K562 (cell line): Measurements from ENCODE around the gene TNFRSF19. TPM values are rescaled to one million over a fixed set of nuclear protein-coding genes. Genes with fewer than 3 reads are reported as not detected.

Experiments
- ATAC-seq: fragments of 200-7000 bp; cut with Tn5 transposase; 3 replicates; pipeline ENCODE4 v1.9.1; 2020; ENCODE audit warnings: moderate library complexity
- BruUV-seq: library from RNA; stranded (reverse); fragments of 400-500 nt; replicated peaks from 2 replicates; lab custom pipeline; 2021; lab: Mats Ljungman, UMichigan
- CTCF ChIA-PET: fragments of 300-600 bp; formaldehyde crosslinking; extraction: SDS; loops from one replicate; lab custom pipeline; 2021; ENCODE audit warnings: low intra/inter-chr PET ratio; lab: Yijun Ruan, JAX
- POLR2A ChIA-PET: fragments of 300-600, 350-650 bp; sonication (Branson Sonifier 250); formaldehyde crosslinking; extraction: SDS; loops from one replicate; lab custom pipeline; 2021; ENCODE audit warnings: antibody characterized with exemption, inconsistent platforms; lab: Yijun Ruan, JAX
- DNase-seq, 4 experiments: peaks; one replicate each; pipeline versions ENCODE4 v3.0.0 to v3.0.0-alpha.2; 2011 to 2018; ENCODE audit warnings: low spot score in 3 of 4, mixed read lengths in 3 of 4; ENCODE audit errors: extremely low read depth in 1 of 4
- FAIRE-seq: peaks from 2 replicates; lab custom pipeline; 2011; peaks lifted over from hg19 to GRCh38; lab: Jason Lieb, UNC
- H2AFZ ChIP-seq: 2 replicates; pipeline ENCODE4 v1.6.0; 2011; ENCODE audit warnings: low read depth, low read length, control low read depth, inconsistent platforms
- H3K27ac ChIP-seq: fragments of 200-600 bp; 3 replicates; pipeline ENCODE4 v1.8.0; 2011; ENCODE audit warnings: low read depth, mild to moderate bottlenecking, control low read depth, inconsistent platforms, low read length, moderate library complexity, mixed read lengths; ENCODE audit errors: extremely low read depth
- H3K27me3 ChIP-seq, 2 experiments: fragments of 300-600 bp in 1 of 2; 2 replicates in 1 of 2; 3 replicates in 1 of 2; pipeline versions ENCODE4 v1.6.0 to v1.8.0; 2011; ENCODE audit warnings: inconsistent platforms in 2 of 2, low read length in 2 of 2, mild to moderate bottlenecking in 1 of 2, mixed read lengths in 1 of 2, moderate library complexity in 1 of 2; ENCODE audit not compliant: control insufficient read depth in 2 of 2, insufficient read depth in 2 of 2
- H3K36me3 ChIP-seq: fragments of 300-600 bp; 3 replicates; pipeline ENCODE4 v1.8.0; 2011; ENCODE audit warnings: mild to moderate bottlenecking, low read length, inconsistent platforms; ENCODE audit not compliant: control insufficient read depth, insufficient read depth
- H3K4me1 ChIP-seq, 2 experiments: fragments of 200-600 bp in 1 of 2; replicated peaks in 1 of 2; 2 replicates in 1 of 2; 3 replicates in 1 of 2; pipeline versions ENCODE4 v1.5.1 to v1.8.0; 2011; ENCODE audit warnings: inconsistent platforms in 2 of 2, low read length in 2 of 2, mild to moderate bottlenecking in 1 of 2, mixed read lengths in 1 of 2, moderate library complexity in 1 of 2; ENCODE audit not compliant: control insufficient read depth in 2 of 2, insufficient read depth in 2 of 2
- H3K4me2 ChIP-seq: 2 replicates; pipeline ENCODE4 v1.6.1; 2011; ENCODE audit warnings: low read length, control low read depth, inconsistent platforms, mixed read lengths; ENCODE audit not compliant: insufficient read depth
- H3K4me3 ChIP-seq: fragments of 200-600 bp; sonication (generic), shearing (Covaris generic); 2 replicates; pipeline ENCODE4 v1.5.1; 2016; ENCODE audit warnings: control low read depth, inconsistent platforms
- H3K79me2 ChIP-seq: fragments of 200-600 bp; 3 replicates; pipeline ENCODE4 v1.8.0; 2011; ENCODE audit warnings: low read length, inconsistent platforms; ENCODE audit not compliant: control insufficient read depth, insufficient read depth
- H3K9ac ChIP-seq, 2 experiments: 2 replicates each; pipeline versions ENCODE4 v1.6.0 to v1.6.1; 2011; ENCODE audit warnings: low read depth in 2 of 2, low read length in 2 of 2, control low read depth in 1 of 2, inconsistent platforms in 1 of 2, mild to moderate bottlenecking in 1 of 2, mixed read lengths in 1 of 2; ENCODE audit not compliant: insufficient read depth in 1 of 2
- H3K9me1 ChIP-seq: one replicate; pipeline ENCODE4 v1.6.0; 2011; ENCODE audit warnings: inconsistent platforms, mild to moderate bottlenecking, low read length, moderate library complexity; ENCODE audit not compliant: control insufficient read depth, insufficient read depth
- H3K9me3 ChIP-seq: replicated peaks from 2 replicates; pipeline ENCODE4 v1.5.1; 2011; ENCODE audit warnings: low read depth, low read length, inconsistent platforms; ENCODE audit not compliant: control insufficient read depth, insufficient read depth
- H4K20me1 ChIP-seq: replicated peaks from 2 replicates; pipeline ENCODE4 v1.6.1; 2011; ENCODE audit warnings: low read length, inconsistent platforms, mixed read lengths; ENCODE audit not compliant: control insufficient read depth, insufficient read depth
- ADNP ChIP-seq: fragments of 200-800 bp; sonication (Bioruptor generic); IDR thresholded peaks from 2 replicates; pipeline ENCODE4 v1.6.1; 2016; ENCODE audit warnings: missing genetic modification characterization, missing compliant biosample characterization
- GABPB2 ChIP-seq: fragments of 250-450 bp; sonication (Bioruptor Pico); conservative IDR thresholded peaks from 2 replicates; pipeline ENCODE4 v1.5.1; 2021; ENCODE audit warnings: mild to moderate bottlenecking
- HDAC3 ChIP-seq: fragments of 450-650 bp; IDR thresholded peaks from 2 replicates; pipeline ENCODE4 v1.6.1; 2018; ENCODE audit warnings: borderline replicate concordance, mild to moderate bottlenecking, moderate library complexity; ENCODE audit not compliant: partially characterized antibody
- HDGF ChIP-seq: fragments of 450-650 bp; IDR thresholded peaks from 2 replicates; pipeline ENCODE4 v1.6.1; 2016
- HNRNPLL ChIP-seq: fragments of 200-400 bp; formaldehyde crosslinking; IDR thresholded peaks from 2 replicates; pipeline ENCODE4 v1.6.1; 2017; ENCODE audit warnings: low read length, low read depth, mild to moderate bottlenecking; ENCODE audit not compliant: poor library complexity, severe bottlenecking
- KDM4B ChIP-seq, 2 experiments: fragments of 450-650 bp in 1 of 2; sonication (generic) in 1 of 2; IDR thresholded peaks; 2 replicates each; pipeline ENCODE4 v1.6.1; 2016 to 2017; ENCODE audit warnings: borderline replicate concordance in 2 of 2, antibody characterized with exemption in 1 of 2, low read depth in 1 of 2, mild to moderate bottlenecking in 1 of 2
- NR3C1 ChIP-seq: sonication (generic); formaldehyde crosslinking; IDR thresholded peaks from 2 replicates; pipeline ENCODE4 v1.8.1; 2022; ENCODE audit warnings: missing genetic modification reagents
- RB1 ChIP-seq: fragments of 450-650 bp; IDR thresholded peaks from 2 replicates; pipeline ENCODE4 v1.6.1; 2017; ENCODE audit warnings: low read depth, mild to moderate bottlenecking
- VEZF1 ChIP-seq: fragments of 200-800 bp; sonication (Bioruptor generic); IDR thresholded peaks from 2 replicates; pipeline ENCODE4 v1.6.1; 2017; ENCODE audit warnings: missing genetic modification characterization, missing compliant biosample characterization
- ZBTB11 ChIP-seq, 3 experiments: fragments of 200-800 bp in 1 of 3; fragments of 250-450 bp in 1 of 3; fragments of 450-650 bp in 1 of 3; sonication (Bioruptor Pico) in 1 of 3; sonication (Bioruptor generic) in 1 of 3; formaldehyde crosslinking in 1 of 3; IDR thresholded peaks; 2 replicates each; pipeline versions ENCODE4 v1.6.1 to v1.8.0; 2016 to 2022; ENCODE audit warnings: mild to moderate bottlenecking in 2 of 3, missing genetic modification characterization in 2 of 3, missing compliant biosample characterization in 1 of 3, moderate library complexity in 1 of 3
- ZNF77 ChIP-seq: fragments of 250-450 bp; sonication (Bioruptor Pico); IDR thresholded peaks from 2 replicates; pipeline ENCODE4 v1.5.0; 2020
- ZSCAN32 ChIP-seq: fragments of 450-650 bp; formaldehyde crosslinking; IDR thresholded peaks from 2 replicates; pipeline ENCODE4 v1.4.0; 2020; ENCODE audit warnings: mild to moderate bottlenecking, moderate library complexity
- WGBS: fragments of 100-300 bp; shearing (Covaris generic); methylation state at CpG from one replicate; pipeline ENCODE4 v1.1.6; 2016; ENCODE audit warnings: low coverage, mixed read lengths; ENCODE audit not compliant: insufficient coverage; ENCODE audit errors: missing lambda C conversion rate; 5-methylcytosine and 5-hydroxymethylcytosine counted together
- in situ Hi-C: fragments of 300-500 bp; cut with MboI; formaldehyde crosslinking; loops from 4 replicates; pipeline ENCODE4 v1.15.0; 2018; ENCODE audit warnings: inconsistent platforms, mixed read lengths
- intact Hi-C: fragments of 100-400 bp; cut with micrococcal nuclease; formaldehyde crosslinking; loops from 2 replicates; pipeline ENCODE4 v1.14.2; 2022
- polyA plus RNA-seq, 8 experiments: library from polyadenylated mRNA; depleted of rRNA in 4 of 8; stranded (reverse) in 5 of 8; unstranded in 3 of 8; fragments of >200 nt; fragmentation: Nextera tagmentation in 2 of 8; fragmentation: Illumina TruSeq in 1 of 8; extraction: Ambion mirVana in 2 of 8; extraction: Trizol in 1 of 8; gene quantifications; 2 replicates each; pipeline versions ENCODE4 v1.2.1 to v1.2.3, GENCODE V29; 2011 to 2014; ENCODE audit warnings: inconsistent platforms in 1 of 8, missing spikeins in 1 of 8
- total RNA-seq, 7 experiments: library from RNA; depleted of rRNA in 6 of 7; stranded (reverse); fragments of >200 nt in 6 of 7; fragmentation: Illumina TruSeq in 2 of 7; extraction: Trizol in 2 of 7; gene quantifications; 2 replicates each; pipeline versions ENCODE4 v1.2.1 to v1.2.3, GENCODE V29; 2011 to 2021; ENCODE audit warnings: low replicate concordance in 1 of 7
- TF ChIP-seq, protein P1 (sequence below), 2 experiments: fragments of 450-650 bp in 1 of 2; sonication (generic) in 1 of 2; formaldehyde crosslinking in 1 of 2; IDR thresholded peaks in 1 of 2; conservative IDR thresholded peaks in 1 of 2; 2 replicates each; pipeline versions ENCODE4 v1.6.1 to v1.8.1; 2016 to 2023; ENCODE audit warnings: mild to moderate bottlenecking in 2 of 2, moderate library complexity in 2 of 2, inconsistent platforms in 1 of 2, missing genetic modification reagents in 1 of 2
- TF ChIP-seq, protein P2 (sequence below): sonication (generic); formaldehyde crosslinking; IDR thresholded peaks from 2 replicates; pipeline ENCODE4 v1.8.1; 2023; ENCODE audit warnings: mild to moderate bottlenecking, missing genetic modification reagents

Gene TNFRSF19
- total and polyA plus RNA-seq, 9 of the 15 experiments (the other 6 are each of a cell fraction or from before 2014, with no cell fraction given): 0.01 to 0.07 TPM; not detected in 7

DNA sequence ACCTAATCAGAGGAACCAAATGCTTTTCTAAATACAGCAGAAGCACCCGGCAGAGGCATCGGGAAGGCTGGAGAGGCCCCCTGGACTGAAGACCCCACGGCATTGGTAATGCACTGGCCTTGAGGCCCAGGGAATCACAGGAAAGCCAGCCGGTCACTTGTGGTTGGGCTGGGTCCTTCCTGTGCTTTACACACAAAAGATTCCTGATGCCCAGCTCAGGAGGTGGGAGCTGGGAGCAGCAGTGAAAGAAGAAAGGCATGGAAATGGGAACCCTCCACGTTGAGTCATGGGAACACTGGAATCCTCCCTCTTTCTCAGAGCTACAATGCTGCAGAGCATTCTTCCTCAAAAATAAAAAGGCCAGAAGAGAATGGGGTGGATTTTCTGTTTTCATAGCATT is 126.4 kb downstream of the TNFRSF19 start:
- Histone ChIP-seq H3K79me2 (no peaks in the 10 kb centered on the region), H3K9me1 (no peaks in the 10 kb centered on the region), H3K27me3 (peaks cover 7 to 25% of the 10 kb centered on the region in 2 experiments; a peak in 4 of 5 replicates), H3K4me2 (no peak overlapping the region), H3K4me3 (no peak overlapping the region), H3K4me1 (peaks cover 0 to 9% of the 10 kb centered on the region in 2 experiments; a peak in 2 of 5 replicates), H3K27ac (no peak overlapping the region), H3K9ac (no peak overlapping the region), H2AFZ (no peak overlapping the region), H3K9me3 (no peaks in the 10 kb centered on the region), H4K20me1 (no peaks in the 10 kb centered on the region), H3K36me3 (no peaks in the 10 kb centered on the region)
- BruUV-seq: no TSS peak
- ChIA-PET CTCF (no interaction called here), POLR2A (no interaction called here)
- WGBS: 3% methylated on average over 5 of the region's 5 CpGs
- no peak for ATAC-seq
- intact Hi-C loops (no loop called here), in situ Hi-C loops (no loop called here)
- no peak for DNase-seq
- no peak for FAIRE-seq
- no peak for TF ChIP-seq VEZF1 (CRISPR knock-in tag)
- TF ChIP-seq HDGF: no peak
- no peak for TF ChIP-seq HNRNPLL
- no peak for TF ChIP-seq RB1
- TF ChIP-seq KDM4B (IDR thresholded peaks at IDR 0.05; ENCODE audit: borderline replicate concordance in 2 of 2, low read depth in 1 of 2): no peak
- no peak for TF ChIP-seq GABPB2 (CRISPR knock-in tag)
- TF ChIP-seq NR3C1 (CRISPR knock-in tag): no peak
- TF ChIP-seq, protein P1, sequence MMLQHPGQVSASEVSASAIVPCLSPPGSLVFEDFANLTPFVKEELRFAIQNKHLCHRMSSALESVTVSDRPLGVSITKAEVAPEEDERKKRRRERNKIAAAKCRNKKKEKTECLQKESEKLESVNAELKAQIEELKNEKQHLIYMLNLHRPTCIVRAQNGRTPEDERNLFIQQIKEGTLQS (IDR thresholded peaks at IDR 0.05): no peak
- TF ChIP-seq, protein P1 (CRISPR knock-in tag; conservative IDR thresholded peaks at IDR 0.05): no peak
- no peak for TF ChIP-seq ZNF77 (CRISPR knock-in tag)
- no peak for TF ChIP-seq ZSCAN32
- TF ChIP-seq ZBTB11 (CRISPR knock-in tag; IDR thresholded peaks at IDR 0.05): no peak
- no peak for TF ChIP-seq ADNP (tag)
- TF ChIP-seq HDAC3: no peak
- TF ChIP-seq, protein P2, sequence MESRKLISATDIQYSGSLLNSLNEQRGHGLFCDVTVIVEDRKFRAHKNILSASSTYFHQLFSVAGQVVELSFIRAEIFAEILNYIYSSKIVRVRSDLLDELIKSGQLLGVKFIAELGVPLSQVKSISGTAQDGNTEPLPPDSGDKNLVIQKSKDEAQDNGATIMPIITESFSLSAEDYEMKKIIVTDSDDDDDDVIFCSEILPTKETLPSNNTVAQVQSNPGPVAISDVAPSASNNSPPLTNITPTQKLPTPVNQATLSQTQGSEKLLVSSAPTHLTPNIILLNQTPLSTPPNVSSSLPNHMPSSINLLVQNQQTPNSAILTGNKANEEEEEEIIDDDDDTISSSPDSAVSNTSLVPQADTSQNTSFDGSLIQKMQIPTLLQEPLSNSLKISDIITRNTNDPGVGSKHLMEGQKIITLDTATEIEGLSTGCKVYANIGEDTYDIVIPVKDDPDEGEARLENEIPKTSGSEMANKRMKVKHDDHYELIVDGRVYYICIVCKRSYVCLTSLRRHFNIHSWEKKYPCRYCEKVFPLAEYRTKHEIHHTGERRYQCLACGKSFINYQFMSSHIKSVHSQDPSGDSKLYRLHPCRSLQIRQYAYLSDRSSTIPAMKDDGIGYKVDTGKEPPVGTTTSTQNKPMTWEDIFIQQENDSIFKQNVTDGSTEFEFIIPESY: no peak
